Stimulated activated CD8-positive, alpha-beta memory T cell treated with anti-CD3 and anti-CD28 coated beads, Interleukin-7, amount 100 ng/mL, for 48 hours (primary cell): Measurements from ENCODE around the gene IL20RA.

Source experiments
- DNase-seq, 2 donors: peaks; one replicate each; pipeline ENCODE4 v3.0.0-alpha.2; 2020; ENCODE audit warnings: low read depth in 1 of 2; ENCODE audit errors: extremely low read depth in 1 of 2

The IL20RA gene

DNA sequence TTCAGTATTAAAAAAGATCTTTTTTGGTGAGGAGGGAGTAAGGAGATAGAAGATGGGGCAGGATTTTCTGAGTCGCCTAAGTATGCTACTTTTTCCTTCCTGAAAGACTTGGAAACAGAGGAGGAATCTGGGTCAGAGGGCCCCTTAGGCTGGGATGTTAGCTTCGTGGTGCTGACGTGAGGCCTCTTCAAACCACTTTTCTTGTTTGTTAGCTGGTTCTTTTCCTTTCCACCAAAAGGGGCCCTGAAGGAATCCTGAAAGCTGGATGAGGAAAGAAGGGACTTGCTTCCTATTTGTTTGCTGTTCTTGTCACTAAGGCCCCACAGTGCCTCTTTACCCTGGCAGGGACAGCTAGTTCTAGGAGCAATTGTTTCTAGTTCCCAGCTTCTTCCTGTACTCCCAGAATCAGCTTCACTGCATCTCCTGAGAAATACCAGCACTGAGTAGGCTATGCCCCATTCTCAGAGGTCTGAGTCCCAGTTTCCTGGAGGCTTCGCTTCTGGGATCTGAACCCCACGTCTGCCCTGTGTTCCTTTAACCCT lies 2.2 kb upstream of the IL20RA start:
- no peak for DNase-seq

DNA sequence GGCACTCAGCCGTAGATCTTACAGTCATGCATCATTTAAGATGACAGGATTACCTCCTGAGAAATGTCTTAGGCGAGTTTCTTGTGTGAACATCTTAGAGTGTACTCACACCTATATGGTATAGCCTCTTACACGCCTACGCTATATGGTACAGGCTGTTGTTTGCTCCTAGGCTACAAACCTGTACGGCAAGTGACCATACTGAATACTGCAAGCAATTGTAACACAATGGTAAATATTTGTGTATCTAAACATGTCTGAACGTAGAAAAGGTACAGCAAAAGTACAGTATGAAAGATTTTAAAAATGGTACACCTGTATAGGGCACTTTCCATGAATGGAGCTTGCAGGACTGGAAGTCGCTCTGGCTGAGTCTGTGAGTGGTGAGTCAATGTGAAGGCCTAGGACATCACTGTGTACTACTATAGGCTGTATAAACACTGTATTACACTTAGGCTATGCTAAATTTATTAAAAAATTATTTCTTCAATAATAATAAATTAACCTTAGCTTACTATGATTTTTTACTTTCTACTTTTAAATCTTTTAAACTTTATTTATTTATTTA lies 541 bp upstream of the IL20RA start:
- no peak for DNase-seq

DNA sequence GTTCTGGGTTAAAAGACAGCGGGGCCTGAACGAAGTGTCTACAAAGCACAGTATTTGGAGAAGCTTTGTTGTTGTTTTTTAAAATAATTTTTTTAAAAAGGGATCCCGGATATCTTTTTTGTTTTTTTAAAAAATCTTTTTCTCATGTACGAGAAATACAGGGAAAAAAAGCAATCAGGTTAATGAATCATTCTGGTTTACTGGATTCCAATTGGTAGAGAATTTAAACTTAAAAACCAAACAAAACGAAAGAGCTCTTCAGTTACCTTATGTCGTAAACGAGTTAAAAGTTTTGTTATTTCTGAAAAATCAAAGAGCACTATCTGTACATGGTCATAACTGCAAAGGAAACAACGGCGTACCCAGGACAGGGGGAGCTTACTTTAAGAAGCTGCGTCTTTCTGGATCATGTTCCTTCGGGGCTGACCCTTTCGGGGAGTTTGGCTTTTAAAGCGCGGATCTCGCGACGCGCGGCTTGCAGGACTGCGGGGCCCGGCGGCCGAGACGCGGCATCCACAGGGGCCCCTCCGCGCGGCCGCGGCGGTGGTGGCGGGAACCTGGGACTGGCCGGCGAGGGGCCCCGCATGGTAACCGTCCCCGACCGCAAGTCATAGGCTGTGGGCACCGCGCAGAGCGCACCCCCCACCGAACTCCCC lies 927 bp downstream of the IL20RA start:
- no peak for DNase-seq

DNA sequence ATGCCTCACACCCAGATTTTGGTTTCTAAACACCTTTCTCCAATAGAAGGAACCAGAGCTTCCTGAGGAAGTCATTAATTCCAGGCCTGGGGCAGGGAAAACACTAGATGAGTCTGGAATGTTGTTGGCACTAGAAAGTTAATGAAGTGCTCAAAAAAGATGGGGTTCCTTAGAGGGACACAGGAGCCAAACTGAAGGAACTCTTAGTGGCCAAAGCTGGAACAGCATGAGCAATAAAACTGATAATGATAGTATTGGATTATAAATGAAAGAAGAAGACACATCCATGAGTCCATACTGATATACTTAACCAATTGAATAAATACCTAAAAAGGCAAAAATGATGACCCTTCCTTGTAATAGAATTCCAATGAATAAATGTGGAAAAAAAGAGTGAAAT lies 4.4 kb downstream of the IL20RA start:
- no peak for DNase-seq

DNA sequence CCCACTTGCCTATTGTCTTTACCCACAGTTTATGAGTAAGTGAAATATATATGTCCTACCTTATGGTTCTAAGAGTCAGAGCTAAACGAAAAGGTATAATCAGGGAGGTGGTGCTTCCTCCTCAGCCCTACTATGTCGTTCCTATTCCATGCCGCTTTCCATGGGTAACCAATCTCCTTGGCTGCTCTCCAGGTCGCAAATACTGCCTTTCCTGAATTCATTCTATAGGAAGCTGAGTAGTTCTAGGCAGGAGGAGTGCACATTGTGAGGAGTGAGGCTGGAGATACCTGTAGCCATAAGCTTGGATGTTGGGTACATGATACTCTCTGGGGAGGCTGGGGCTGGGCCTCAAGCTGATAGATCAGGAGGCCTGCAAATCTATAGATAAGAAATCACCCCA lies 5.8 kb downstream of the IL20RA start:
- DNase-seq, result no peak

DNA sequence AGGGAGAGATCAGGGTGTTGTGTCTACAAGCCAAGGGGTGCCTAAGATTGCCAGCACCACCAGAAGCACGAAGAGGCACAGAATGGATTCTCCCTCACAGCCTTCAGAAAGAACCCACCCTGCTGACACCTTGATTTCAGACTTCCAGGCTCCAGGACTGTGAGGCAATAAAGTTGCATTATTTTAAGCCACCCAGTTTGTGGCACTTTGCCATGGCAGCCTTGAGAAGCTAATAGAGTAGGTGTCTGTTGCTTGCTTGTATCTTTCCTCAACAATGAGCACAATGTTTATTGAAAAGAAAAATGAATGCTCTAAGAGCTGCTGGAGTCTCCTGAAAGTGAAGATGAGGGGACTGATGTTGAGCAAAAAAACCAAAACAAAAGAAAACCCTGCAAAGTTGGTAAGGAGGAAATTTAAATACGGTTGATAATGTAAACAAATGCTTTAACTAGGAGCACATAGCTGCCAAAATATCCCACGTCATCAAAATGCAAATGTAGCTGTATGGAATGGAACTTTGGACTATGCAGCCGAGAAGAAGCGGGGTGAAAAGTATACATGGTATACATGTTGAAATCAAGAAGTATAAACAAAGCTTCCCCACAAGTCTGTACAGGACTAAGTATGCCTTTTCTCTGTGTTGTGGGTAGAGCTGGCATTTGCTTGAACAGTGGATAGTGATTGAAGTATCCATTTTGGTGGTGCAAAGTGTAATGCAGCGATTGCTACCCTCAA lies 8.0 kb downstream of the IL20RA start:
- no peak for DNase-seq

DNA sequence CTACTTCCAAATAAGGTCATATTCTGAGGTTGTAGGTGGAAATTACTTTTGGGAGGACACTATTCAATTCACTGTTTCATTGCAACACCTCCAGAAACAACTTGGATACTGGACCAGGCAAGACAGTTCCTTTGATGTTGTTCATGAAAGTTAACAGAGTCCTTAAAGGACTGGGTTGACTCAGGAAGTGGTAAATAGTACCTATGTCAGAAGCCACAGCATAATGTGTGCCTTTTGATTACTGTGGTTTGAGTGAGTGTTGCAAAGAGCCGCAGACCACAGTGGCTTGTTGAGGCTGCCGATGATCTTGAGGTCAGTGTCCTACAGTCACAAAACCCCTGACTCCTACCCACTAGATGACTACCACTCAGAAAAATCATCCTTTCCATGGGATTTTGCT lies 10.9 kb downstream of the IL20RA start:
- peak; percentile 39 to 53 for DNase-seq

DNA sequence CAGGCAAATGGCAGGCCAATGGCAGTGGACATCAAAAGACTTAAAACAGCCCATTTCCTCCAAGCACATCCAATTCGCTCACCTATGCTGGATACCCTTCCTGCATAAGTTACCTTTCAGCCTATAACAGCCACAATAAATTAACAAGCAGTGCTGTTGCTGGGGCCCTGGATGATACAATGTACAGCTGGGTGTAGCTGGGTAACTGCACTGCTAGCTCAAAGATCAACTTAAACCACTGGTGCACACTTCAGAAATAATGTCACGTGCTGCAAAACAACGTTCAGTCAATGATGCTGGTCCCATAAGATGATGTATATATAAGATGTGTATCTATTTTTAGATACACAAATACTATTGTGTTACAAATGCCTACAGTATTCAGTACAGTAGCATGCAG lies 13.6 kb downstream of the IL20RA start:
- no peak for DNase-seq

DNA sequence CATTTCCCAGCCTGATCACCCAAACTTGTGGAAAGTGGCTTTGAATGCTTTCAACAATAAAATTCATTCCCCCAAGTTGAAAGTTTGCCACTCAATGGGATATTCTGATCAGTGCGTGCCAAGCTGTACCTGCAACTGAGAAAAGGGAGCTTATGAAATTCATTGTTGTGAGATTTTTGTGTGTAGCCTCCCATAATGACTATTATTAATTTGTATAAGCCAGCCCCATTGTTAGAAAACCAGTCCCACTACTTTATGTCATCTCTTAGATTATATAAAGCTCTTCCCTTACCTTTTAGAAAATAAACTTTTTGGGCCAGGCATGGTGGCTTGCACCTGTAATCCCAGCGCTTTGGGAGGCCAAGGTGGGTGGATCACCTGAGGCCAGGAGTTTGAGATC lies 15.9 kb downstream of the IL20RA start:
- DNase-seq, result no peak

DNA sequence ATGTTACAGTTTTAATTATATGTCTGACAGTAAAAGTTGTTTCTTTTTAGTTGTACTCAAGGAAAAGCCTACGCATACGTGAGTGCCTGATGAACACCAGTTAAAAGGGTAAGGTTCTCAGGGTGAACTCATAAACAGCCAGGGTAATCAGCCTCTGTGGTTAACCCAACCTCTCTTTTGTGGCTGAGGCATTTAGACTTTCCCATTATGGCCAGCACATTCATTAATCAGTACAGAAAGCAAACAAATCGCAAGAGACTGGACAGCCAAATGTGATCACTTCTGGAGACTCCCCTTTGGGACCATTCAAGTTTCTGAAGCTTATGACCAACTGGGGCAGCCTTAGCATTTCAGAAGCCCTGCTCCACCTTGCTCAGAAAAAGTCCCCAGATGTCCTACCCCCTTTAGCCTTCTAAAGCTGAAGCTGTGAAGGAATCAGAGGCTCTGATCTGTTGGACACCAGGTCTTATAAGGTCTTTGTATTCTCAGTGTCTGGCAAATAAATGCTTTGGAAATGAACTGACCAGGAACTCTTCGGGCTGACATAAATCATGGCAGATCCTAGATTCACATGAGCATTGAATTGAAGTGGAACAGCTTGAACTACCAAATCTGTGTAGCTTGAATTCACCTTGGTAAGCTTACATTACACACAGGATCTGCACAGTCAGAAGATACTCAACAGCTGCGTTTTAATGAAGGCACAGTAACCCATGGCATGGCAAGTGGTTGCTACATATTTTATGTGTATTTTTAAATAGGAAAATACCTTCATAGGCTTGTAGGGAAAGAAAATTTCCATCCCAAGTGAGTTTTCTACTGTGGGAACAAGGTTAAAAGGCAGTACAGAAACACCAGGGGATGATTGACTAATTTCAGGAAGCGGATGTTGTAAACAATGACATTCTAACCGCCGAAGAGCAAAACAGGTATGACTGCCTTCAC lies 18.7 kb downstream of the IL20RA start:
- DNase-seq, result no peak

DNA sequence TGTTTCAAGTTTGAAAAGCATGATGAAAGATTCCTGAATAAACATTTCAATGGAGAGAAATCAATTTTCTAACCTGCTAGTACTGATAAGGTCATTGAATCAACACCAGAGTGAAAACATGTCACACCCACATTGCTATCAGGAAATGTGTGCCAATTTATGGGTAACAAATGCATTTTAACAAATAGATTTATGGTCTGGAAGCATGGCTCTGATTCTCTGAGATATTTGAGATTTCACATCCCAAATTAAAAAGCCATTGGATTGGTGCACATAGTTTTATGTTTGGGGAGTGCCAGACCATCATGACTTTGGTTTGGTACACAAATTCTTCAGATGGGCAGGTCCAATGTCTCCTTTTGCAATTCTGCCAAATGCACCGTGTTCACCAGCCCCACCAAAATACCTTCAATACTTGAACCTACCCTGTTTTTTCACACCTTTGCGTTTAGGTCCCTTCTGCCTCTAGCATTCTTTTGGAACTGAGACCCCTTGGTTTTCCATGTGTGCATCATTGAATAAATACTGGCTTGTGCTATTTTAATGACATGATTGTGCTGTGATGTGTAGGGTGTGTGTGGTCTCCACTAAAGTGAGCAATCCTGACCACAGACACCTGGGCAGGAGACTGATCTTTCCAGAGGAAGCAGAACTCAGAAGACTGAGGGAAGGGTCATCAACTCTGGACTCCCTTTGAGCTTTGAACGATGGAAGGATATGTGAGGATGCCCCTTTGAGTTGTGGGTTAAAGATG lies 20.4 kb downstream of the IL20RA start:
- no peak for DNase-seq

DNA sequence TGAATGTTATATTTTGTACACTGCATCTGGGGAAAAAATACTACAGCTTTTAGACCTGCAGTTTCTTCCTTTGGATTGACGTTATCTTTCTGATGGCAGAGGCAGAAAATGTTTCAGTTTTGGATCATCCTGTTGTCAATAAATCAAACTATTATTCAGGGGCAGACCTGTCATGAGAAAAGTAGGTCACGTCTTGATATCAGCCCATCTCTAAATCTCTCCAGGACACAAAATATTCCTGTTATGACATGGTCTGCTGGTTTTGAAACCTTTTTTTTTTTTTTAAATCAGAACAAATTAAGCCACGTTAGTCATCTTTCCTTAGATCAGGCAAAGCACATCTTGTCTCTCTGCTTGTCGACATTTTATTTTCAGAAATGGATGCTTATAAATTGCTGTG lies 24.0 kb downstream of the IL20RA start:
- no peak for DNase-seq

DNA sequence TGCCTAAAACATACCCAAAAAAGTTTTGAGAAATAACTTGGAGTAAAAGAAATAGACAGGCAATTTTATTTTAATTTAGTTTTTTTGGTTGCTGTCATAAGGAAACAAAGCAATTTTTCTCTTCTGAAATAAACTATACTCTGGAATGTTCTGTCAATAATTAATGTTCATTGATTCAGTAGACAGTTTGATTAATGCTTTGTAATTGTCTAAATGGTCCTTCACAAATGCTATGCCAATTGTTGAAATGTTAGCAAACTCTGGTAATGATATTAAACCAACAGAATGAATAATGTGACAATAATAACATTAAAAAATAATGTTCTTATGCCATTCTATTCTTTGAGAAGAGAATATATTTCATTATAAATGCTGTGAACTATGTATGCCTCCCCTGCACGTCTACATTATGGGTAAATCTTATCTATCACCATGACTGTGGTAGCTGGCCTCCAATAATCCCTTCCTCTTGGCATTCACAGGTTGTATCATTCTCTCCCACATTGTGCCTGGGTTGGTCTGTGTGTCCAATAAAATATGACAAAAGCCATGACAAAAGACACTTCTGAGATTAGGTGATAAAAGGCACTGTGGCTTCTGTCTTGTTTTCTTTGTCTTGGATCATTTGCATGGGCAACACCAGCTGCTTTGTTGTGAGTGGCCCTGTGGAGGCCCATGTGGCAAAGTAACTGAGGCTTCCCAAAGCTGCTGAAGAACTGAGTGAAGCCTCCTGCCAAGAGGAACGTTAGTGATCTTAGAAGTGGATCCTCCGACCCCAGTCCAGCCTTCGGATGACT lies 25.1 kb downstream of the IL20RA start:
- DNase-seq, result no peak

DNA sequence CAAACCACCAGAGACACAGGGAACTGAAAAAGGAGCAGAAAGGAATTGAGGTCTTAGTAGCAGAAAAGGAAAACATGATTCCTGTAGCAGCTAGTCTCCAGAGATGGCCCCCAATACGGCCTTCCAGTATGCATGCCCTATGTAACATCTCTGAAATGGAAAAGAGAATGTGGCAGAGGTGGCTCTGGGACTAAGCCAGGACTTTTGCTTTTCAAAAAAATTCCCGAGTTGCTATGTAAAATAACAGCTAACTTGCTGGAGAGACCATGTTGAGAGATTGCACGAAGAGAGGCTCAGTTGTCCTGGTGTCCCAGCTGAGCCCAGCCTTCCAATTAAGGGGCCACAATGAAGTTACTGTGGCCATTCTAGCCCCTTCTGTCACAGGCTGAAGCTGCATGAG lies 27.7 kb downstream of the IL20RA start:
- no peak for DNase-seq

DNA sequence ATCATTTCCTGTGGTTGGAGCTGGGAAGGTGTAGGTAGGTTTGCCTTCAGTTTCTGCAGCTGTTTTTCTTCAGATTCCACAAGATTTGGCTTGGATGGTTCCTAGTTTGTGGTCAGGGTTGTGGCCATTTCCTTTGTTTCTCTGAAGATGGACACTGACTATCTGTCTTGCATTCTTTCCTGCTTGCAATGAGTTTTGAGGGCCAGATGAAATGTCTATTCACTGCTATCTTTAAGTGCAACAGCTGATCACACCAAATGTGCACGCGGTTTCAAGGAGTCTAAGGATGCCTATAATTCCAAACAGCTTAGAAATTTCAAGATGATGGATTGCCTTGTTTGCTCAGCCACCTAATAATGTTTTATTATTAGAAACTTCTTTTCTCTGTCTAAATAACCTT lies 28.4 kb downstream of the IL20RA start:
- DNase-seq, result no peak

DNA sequence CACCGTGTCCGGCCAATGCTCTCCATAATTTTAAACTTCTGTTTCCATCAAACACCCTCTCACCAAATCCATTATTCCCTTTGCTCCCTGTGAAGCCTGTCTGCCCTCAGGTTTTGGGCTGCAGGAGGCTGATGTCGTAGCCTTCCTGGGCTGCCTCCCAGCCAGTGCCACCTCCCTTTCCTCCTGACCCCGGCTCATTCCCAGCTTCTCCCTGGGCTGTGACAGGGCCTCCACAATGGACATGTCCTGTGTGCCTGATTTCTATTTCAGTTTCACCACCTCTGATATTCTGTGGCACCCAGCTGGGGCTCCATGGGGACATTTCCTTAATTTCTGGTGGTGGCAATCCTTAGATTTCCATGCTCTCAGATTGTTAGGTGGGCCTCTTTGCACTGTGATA lies 28.8 kb downstream of the IL20RA start:
- no peak for DNase-seq

DNA sequence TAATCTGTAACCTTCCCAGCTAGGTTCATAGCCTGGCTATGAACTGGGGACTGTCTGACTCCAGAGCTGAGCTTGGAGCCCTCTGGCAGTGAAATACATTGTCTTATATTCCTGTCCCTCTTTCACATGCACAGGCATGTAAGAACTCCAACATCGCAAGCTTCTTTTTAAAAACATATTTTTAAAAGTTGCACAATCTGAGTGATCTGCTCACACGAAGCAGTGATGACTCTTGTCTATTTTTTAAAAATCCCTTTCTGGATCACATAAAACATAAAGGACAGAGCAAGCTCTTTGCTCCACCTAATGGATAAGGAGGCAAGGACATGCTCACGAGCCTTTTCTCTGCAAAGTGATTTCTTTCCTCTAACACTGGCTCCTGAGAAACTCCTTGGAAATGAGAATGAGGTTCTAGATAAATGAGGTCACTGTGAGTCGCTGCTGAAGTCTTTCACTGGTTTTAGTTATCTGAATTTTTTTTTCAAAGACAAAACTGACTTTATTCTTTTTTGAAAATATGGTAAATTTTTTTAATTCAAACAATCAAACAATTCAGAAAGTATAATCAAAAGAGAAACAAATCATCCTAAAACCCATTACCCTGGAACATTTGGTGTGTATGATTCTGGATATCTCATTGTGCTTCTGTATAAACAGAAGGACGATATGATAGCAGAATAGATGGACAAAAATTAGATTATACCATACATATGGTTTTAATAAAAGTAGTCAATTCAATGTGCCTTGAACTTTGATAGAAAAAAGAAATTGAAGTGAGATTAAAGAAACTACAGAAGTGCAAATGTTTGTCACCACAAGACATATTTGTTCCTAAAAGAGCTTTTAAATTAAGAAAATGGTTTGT lies 30.8 kb downstream of the IL20RA start:
- DNase-seq, result no peak

DNA sequence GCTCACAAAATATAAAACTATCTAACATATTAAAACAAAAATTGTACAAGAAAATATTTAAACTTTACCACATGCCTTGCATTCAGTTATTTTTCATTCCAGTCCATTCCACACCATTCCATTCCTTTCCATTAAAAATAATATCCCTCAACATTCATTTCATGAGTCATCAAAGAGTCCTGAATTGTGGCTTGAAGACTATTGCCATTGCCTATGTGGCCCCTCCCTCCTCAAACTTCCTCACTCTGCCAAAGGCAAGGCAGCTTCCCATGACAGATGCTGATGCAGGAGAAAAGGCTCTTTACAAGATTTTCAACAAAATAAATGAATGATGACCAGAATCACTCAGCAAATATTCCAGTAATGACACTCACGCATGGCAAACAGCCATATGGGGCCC lies 31.7 kb downstream of the IL20RA start:
- DNase-seq, result no peak

DNA sequence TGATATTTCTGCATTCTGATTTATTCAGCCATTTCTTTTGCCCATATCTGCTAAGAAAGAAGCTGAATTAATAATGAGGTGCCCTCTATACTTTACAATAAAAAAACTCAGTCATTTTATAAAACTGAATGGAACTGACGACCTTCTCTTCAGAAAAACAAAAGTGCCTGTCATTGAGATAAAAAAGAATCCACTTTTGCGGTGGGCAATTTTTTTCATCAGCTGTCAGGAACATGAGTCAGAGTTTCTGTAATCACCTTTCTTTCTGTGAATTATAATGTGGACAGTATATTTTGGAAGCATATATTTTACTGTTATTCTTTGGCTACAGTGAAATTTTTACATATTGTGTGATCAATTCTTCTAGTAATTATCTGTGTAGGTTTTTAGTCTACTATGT lies 33.4 kb downstream of the IL20RA start:
- DNase-seq, result no peak
